NCI-H2227 (cell line): Measurements from ENCODE around the gene DOK6.
"Not testable (repeated sequence)": the region's sequence is repeated elsewhere in the genome, so short reads cannot be mapped to it uniquely, and the experiment has no call there.

Experiments used
- DNase-seq: peaks from one replicate; lab custom pipeline; 2025; ENCODE audit not compliant: unreplicated experiment; lab: John Stamatoyannopoulos, UW

DOK6 gene

DNA sequence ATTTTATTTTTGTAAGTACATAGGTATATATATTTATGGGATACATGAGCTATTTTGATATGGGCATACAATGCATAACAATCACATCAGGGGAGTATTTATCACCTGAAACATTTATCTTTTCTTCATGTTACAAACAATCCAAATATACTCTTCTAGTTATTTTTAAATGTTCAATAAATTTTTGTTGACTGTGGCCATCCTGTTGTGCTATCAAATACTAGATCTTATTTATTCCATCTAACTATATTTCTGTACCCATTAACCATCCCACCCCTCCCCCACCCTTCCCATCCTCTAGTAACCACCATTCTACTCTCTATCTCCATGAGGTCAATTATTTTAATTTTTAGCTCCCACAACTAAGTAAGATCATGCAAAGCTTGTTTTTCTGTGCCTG lies 390.0 kb downstream of the DOK6 start:
- DNase-seq = no peak

DNA sequence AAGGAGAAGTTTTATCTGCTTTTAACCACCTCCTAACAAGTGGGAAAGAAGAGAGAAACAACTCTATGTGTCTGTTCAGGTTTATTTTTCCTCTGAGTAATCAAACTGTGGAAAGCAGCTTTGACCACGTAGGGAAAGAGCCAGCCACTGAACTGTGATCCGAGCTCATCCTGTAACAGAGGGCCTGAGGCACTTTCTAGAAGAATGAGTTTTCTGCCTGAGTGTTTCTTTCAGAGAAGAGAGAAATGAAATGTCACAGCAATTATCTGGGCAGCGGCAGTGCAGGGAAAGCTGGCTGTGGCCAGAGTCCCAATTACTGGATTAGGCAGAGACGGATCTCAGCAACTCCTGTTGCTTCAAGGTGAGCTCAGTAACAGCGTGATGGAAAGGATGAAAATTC lies 395.1 kb downstream of the DOK6 start:
- DNase-seq = peak; percentile 21

DNA sequence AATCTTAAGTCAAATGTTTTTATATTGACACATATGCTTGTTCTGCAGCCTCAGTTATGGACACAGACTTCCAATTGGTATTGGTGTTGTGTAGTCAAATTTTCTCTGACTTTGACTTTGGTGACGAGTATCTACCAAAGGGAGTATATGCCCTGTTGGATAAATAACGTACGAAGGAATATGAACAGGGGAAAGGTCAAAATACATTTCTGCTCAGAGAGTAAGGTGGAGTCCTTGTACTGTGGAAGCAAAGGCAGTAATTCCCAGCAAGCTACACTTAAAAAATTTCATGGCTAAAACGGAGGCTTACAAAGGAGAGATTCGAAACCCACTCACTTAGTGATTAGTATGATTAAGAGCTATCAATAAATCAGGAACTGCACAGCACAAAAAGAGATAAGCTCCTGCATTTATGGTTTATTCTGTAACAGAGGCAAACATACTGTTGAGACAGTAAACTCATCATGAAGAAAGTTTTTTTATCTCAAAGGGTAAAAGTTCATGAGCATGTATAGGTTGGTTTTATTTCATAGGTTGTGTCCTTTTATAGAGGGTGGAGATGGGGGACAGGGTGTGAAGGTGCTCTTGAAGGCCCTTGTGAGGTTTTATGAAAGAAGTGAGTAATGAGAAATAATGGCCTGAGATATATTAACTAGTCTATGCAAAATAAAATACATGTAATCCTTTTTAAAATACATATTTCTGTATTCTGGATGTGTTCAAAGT lies 404.3 kb downstream of the DOK6 start:
- DNase-seq = no peak

GRCh38 chr18:69808399-69808798 lies 407.7 kb downstream of the DOK6 start:
- DNase-seq = no peak

DNA sequence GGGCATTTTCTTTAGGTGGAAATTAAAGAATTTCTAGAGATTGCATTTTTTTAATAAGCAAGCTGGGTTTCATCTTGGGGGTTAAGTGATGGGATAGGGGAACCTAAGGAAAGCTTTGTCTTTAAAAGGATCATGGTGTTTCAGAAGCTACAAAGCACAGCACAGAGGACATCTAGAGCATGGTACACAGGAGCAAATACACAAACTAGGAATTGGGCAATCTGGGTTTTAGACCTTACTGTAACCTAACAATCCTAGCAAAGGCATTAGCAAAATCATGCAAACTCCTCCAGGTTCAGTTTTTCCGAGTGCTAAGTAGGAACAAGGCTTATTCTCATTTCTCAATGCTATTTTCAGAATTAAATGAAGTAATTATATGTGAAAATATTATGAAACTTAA lies 412.9 kb downstream of the DOK6 start:
- DNase-seq = no peak

- DNase-seq = no peak
These were observed 414.2 kb downstream of the DOK6 start for GRCh38 chr18:69814861-69815385.

DNA sequence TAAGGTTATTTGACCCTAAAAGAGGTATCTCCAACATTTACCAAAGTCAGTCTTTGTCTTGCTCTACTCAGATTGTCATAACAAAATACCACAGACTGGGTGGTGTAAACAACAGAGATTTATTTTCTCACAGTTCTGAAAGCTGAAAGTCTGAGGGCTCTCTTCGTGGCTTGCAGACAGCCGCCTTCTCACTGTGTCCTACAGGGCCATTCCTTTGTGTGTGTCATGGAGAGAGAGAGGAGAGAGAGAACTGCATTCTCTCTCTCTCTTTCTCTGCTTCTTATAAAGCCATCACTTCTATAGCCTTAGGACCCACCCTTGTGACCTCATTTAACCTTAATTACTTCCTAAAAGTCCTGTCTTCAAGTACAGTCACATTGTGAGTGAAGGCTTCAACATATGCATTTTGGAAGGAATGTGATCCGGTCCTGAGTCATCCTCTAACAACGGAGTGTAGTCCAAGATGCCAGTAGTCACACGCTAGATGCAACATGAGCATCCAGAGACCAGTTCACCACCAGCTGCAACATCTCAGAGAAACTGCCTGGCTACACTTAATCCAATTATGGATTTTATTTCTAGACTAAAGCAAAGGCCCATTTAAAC lies 416.8 kb downstream of the DOK6 start:
- no peak for DNase-seq

DNA sequence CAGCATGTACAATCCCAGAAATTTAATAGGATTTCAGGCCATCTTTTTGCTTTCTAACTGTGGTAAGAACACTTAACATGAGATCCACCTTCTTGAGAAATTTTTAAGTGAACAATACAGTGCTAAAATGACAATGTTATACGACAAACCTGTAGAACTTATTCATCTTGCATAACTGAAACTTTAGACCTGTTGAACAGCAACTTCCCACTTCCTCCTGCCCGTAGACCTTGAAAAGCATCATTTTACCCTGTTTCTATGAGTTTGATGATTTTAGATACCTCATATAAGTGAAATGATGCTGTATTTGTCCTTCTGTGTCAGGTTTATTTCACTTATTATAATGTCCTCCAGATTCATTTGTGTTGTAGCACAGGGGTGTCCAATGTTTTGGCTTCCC lies 418.8 kb downstream of the DOK6 start:
- no peak for DNase-seq

DNA sequence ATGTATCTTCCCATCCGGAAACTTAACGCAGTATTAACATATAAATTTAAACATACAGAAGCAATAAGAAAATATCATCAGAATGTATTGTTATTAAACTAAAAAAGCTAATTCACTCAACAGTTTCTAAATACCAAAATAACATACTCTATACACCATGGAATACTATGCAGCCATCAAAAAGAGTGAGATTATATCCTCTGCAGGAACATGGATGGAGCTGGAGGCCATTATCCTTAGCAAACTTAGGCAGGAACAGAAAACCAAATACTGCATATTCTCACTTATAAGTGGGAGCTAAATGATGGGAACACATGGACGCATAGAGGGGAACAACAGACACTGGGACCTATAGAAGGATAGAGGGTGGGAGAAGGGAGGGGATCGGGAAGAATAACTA lies 419.9 kb downstream of the DOK6 start:
- DNase-seq = no peak

- no peak for DNase-seq
These were observed 429.5 kb downstream of the DOK6 start for GRCh38 chr18:69830189-69830588.

GRCh38 chr18:69834980-69835379 lies 434.3 kb downstream of the DOK6 start:
- not testable (repeated sequence) for DNase-seq

DNA sequence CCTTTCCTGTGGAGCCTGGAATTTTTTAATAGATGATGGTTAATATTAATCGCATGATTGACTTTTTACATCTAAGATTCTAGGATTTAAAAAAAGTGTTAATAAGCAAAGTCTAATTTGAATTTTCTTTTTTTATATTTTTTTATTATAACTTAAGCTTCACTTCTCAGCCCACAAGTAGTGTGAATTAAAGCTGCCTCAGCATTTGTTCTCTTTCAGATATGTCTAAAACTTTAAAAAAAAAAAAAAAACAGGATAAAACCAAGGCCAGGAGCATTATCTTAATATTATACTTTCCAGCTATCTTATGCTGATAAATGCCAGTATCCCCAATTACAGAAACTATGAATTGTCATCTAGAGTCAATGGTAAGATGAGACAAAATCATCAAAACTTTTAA lies 437.3 kb downstream of the DOK6 start:
- no peak for DNase-seq

DNA sequence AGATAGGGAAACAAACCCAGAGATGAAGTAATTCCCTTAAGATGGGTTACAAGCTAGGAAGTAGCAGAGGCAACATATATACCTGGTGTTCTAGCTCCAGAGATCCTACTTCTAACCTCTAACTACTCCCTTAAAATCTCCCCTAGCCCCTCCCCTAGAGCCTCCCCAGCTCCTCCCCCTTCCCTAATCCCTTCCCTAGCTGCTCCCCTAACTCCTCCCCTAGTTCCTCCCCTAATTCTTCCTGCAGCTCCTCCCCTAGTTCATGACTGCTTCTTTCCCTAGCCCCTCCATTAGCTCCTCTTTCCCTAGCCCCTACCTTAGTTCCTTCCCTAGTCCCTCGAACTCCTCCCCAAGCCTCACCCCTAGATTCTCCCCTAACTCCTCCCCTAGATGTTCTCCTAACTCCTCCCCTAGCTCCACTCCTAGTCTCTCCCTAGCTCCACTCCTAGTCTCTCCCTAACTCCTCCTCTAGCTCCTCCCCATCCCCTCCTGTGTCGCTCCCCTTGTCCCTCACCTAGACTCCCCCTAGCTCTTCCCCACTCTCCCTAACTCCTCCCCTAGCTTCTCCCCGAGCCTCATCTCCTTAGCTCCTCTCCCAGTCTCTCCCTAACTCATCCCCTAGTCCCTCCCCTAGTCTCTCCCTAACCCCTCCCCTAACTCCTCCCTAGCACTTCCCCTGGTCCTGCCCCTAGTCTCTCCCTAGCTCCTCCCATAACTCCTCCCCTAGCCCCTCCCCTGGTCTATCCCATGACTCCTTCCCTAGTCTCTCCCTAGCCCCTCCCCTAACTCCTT lies 438.1 kb downstream of the DOK6 start:
- no peak for DNase-seq

DNA sequence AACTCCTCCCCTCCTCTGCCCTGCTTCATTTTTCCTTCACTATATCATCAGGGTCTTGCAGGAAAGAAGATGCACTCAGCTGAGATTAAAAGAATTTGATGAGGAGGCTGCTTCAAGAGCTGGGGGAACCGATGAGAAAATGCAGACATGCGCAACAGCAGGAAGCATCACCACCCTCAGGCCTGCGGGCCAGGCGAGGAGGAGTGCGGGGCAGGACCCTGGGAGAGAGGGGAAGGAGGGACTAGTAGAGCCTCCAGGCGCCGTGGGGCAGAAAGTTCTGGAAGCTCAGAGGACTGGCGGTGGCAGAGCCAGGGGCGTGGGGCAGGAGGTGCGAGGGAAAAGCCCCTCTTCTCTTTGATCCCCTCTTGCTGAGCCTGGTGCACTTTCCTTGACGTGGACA lies 438.8 kb downstream of the DOK6 start:
- DNase-seq = no peak

DNA sequence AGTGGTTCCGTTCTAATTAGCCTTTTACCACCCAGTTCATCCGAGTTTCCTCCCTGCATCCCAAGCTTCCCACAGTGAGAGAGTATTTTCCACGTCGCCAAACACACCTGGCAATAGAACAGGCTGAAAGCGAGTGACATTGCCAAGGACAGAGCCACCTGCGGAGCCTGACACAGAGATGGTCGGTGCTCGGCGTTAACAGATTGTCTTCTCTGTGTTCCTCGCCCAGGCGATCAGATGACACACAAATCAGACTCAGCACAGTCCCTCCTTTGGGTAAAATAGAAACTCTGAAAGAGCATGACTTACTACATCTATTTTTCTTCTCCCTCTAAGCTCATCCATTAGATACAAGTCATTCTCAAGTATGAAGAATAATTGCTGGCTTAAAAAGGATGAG lies 439.3 kb downstream of the DOK6 start:
- DNase-seq = no peak

- no peak for DNase-seq
These were observed 439.8 kb downstream of the DOK6 start for GRCh38 chr18:69840445-69840844.

DNA sequence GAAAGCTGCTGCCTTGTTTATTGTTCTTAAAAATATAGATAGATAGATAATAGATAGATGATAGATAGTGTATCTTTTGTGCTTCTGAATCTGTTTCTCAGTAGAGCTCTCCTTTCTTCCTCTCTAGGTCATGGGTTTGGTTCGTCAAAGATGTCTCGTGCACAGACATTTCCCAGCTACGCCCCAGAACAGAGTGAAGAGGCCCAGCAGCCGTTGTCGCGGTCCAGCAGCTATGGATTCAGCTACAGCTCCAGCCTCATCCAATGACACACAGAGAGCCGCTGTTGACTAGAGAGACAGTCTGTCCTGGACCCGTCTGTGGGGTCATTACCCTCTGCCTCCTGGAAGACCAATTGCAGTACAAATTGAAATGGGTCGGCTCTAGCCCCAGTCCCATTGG lies 440.4 kb downstream of the DOK6 start:
- DNase-seq = no peak

- DNase-seq = no peak
These were observed 442.3 kb downstream of the DOK6 start for GRCh38 chr18:69843015-69843414.

DNA sequence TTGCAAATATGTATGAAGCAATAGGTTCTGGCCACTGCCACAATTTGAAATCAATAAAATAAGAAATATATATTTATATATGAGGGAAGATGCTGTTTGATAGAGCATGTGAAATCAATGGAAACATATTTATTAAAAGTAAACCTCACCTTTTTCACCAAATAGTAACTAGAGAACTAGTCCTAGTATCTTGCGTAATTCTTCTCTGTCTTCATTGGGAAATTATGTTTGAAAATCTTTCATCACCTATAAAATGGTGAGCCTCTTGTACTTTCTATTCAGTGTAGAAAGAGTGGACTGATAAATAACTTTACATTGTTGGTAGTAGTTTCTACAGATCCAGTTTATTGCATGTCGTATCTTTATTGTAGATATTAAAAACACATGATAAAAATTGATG lies 444.0 kb downstream of the DOK6 start:
- DNase-seq = no peak

GRCh38 chr18:69845593-69846506 lies 445.2 kb downstream of the DOK6 start:
- peak; percentile 31 for DNase-seq

GRCh38 chr18:69853051-69853450 lies 452.4 kb downstream of the DOK6 start:
- DNase-seq = no peak
